ENCODE measurements around the gene NMNAT3.
"Not testable (repeated sequence)": the region's sequence is repeated elsewhere in the genome, so short reads cannot be mapped to it uniquely, and the experiment has no call there.

NMNAT3 gene

DNA sequence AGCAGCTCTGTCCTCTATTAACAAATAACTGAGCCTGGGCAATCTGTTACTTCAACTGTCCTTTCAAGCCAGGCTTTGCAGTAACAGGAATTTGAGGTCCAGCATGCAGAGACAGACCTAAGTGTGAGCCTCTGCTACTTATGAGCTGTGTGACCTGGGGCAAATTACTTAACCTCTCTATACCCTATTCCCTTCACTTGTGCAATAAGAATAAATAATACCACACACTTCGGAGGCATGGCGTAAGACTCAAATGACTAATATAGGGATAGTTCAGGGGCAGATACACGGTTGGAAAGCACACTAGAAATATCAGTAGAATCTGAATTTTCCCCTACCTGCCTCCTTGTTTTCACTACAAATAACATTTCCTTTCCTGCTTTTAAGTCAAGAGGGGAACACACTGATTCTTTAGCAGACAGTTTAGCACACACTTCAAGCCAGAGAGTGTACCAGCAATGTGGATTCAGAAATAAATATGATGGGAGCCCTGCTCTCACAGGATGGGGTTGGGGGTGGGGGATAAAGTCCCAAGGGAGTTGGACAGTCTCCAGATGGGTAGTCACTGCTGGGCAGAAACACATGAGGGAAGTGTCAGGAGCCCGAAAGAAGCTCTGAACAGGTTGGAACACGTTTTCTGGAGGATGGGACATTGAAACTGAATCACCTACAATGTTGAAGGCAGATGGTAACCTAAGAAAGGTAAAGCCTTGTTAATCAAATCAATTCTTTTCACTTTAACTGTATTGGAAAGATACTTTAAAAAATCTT lies 76.4 kb downstream of the NMNAT3 start:
- H3K4me1 Mint-ChIP-seq = no peaks in the 10 kb centered on the region
- H3K27me3 Mint-ChIP-seq = no peaks in the 10 kb centered on the region
- H3K4me3 Mint-ChIP-seq = no peak overlapping the region
- H3K9me3 Mint-ChIP-seq = no peaks in the 10 kb centered on the region
- no peaks in the 10 kb centered on the region for H3K36me3 Mint-ChIP-seq
- H3K27ac Mint-ChIP-seq = no peak overlapping the region
- CTCF ChIA-PET = no interaction called here
- DNase-seq = no peak

GRCh38 chr3:139597947-139598346 lies 79.8 kb downstream of the NMNAT3 start:
- CTCF ChIA-PET = interaction anchor here (1.1 kb wide), 1 partner anchor 12 kb away, joined by 3 read pairs; no protein-coding TSS in a partner anchor
- Mint-ChIP-seq H3K36me3 (no peaks in the 10 kb centered on the region), H3K27ac (no peak overlapping the region), H3K27me3 (no peaks in the 10 kb centered on the region), H3K4me3 (no peak overlapping the region), H3K4me1 (no peaks in the 10 kb centered on the region), H3K9me3 (no peaks in the 10 kb centered on the region)
- DNase-seq = no peak

- H3K4me3 Mint-ChIP-seq, DNase-seq, H3K27me3 Mint-ChIP-seq, H3K9me3 Mint-ChIP-seq, CTCF ChIA-PET, H3K36me3 Mint-ChIP-seq, H3K4me1 Mint-ChIP-seq, H3K27ac Mint-ChIP-seq: not testable (repeated sequence)
Observed at GRCh38 chr3:139591186-139591585, 86.6 kb downstream of the NMNAT3 start.

DNA sequence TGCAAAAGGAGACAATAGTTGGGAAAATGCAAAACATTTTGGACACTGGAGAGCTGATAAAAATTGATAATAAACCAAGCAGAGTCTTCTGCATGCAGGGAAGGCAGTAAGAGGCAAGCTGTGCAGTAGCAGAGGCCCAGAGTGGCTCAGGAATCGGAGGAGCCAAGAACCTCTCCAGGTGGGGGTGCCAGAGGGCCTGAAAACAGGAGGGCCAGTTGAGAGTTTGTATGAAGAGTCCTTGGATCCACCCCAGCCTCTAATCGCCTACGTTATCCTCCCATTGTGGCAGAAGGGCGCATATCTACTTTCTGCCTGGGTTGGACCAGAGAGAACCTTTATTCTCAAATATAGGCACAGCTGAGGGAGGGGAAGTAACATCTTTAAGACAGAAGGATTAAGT lies 89.3 kb downstream of the NMNAT3 start:
- H3K9me3 Mint-ChIP-seq = no peaks in the 10 kb centered on the region
- H3K27ac Mint-ChIP-seq = no peak overlapping the region
- peaks cover 6% of the 10 kb centered on the region for H3K4me1 Mint-ChIP-seq
- CTCF ChIA-PET = no interaction called here
- H3K27me3 Mint-ChIP-seq = no peaks in the 10 kb centered on the region
- no peaks in the 10 kb centered on the region for H3K36me3 Mint-ChIP-seq
- H3K4me3 Mint-ChIP-seq = no peak overlapping the region
- DNase-seq = no peak

- DNase-seq = no peak
- Mint-ChIP-seq H3K4me1 (peaks cover 6% of the 10 kb centered on the region), H3K27ac (no peak overlapping the region), H3K9me3 (no peaks in the 10 kb centered on the region), H3K4me3 (no peak overlapping the region), H3K36me3 (no peaks in the 10 kb centered on the region), H3K27me3 (no peaks in the 10 kb centered on the region)
- CTCF ChIA-PET = no interaction called here
Observed at GRCh38 chr3:139587797-139588196, 90.0 kb downstream of the NMNAT3 start.

- Mint-ChIP-seq H3K9me3 (no peaks in the 10 kb centered on the region), H3K4me1 (peaks cover 6% of the 10 kb centered on the region), H3K27me3 (no peaks in the 10 kb centered on the region), H3K36me3 (no peaks in the 10 kb centered on the region), H3K4me3 (no peak overlapping the region), H3K27ac (no peak overlapping the region)
- DNase-seq = no peak
- CTCF ChIA-PET = interaction anchor here (1.1 to 1.2 kb wide), 2 partner anchors 11 to 351 kb away, joined by 3 read pairs; no protein-coding TSS in a partner anchor
Observed at GRCh38 chr3:139586420-139587017, 91.3 kb downstream of the NMNAT3 start.

GRCh38 chr3:139585820-139586219 lies 92.0 kb downstream of the NMNAT3 start:
- no peaks in the 10 kb centered on the region for H3K27me3 Mint-ChIP-seq
- H3K27ac Mint-ChIP-seq = no peak overlapping the region
- no peaks in the 10 kb centered on the region for H3K36me3 Mint-ChIP-seq
- peaks cover 6% of the 10 kb centered on the region for H3K4me1 Mint-ChIP-seq
- CTCF ChIA-PET = interaction anchor here (1.1 to 1.2 kb wide), 2 partner anchors 12 to 352 kb away, joined by 3 read pairs; no protein-coding TSS in a partner anchor
- H3K9me3 Mint-ChIP-seq = no peaks in the 10 kb centered on the region
- no peak for DNase-seq
- H3K4me3 Mint-ChIP-seq = no peak overlapping the region

- H3K36me3 Mint-ChIP-seq = not testable (repeated sequence)
Observed at GRCh38 chr3:139583651-139584050, 94.1 kb downstream of the NMNAT3 start.

GRCh38 chr3:139578783-139579182 lies 99.0 kb downstream of the NMNAT3 start:
- H3K27me3 Mint-ChIP-seq = no peaks in the 10 kb centered on the region
- H3K36me3 Mint-ChIP-seq = no peaks in the 10 kb centered on the region
- CTCF ChIA-PET = no interaction called here
- no peaks in the 10 kb centered on the region for H3K9me3 Mint-ChIP-seq
- no peak overlapping the region for H3K27ac Mint-ChIP-seq
- H3K4me3 Mint-ChIP-seq = no peak overlapping the region
- no peaks in the 10 kb centered on the region for H3K4me1 Mint-ChIP-seq
- no peak for DNase-seq

More at GRCh38 chr3:139583651-139584050, 94.1 kb downstream of the NMNAT3 start:
- H3K27ac Mint-ChIP-seq, H3K27me3 Mint-ChIP-seq, H3K9me3 Mint-ChIP-seq, CTCF ChIA-PET, DNase-seq, H3K4me1 Mint-ChIP-seq, H3K4me3 Mint-ChIP-seq: not testable (repeated sequence)

- Mint-ChIP-seq H3K4me3 (no peak overlapping the region), H3K36me3 (no peaks in the 10 kb centered on the region), H3K27ac (no peak overlapping the region), H3K27me3 (no peaks in the 10 kb centered on the region), H3K9me3 (no peaks in the 10 kb centered on the region), H3K4me1 (no peaks in the 10 kb centered on the region)
- CTCF ChIA-PET = no interaction called here
- no peak for DNase-seq
Observed at GRCh38 chr3:139577909-139578308, 99.9 kb downstream of the NMNAT3 start.

GRCh38 chr3:139577346-139577745 lies 100.4 kb downstream of the NMNAT3 start:
- CTCF ChIA-PET = no interaction called here

GRCh38 chr3:139574026-139574947 lies 103.5 kb downstream of the NMNAT3 start:
- Mint-ChIP-seq H3K36me3 (no peaks in the 10 kb centered on the region), H3K27me3 (no peaks in the 10 kb centered on the region), H3K27ac (no peak overlapping the region), H3K4me3 (no peak overlapping the region), H3K9me3 (peaks cover 6% of the 10 kb centered on the region), H3K4me1 (no peaks in the 10 kb centered on the region)
- DNase-seq = no peak
- CTCF ChIA-PET = no interaction called here

More at GRCh38 chr3:139577346-139577745, 100.4 kb downstream of the NMNAT3 start:
- Mint-ChIP-seq H3K36me3 (no peaks in the 10 kb centered on the region), H3K4me3 (no peak overlapping the region), H3K4me1 (no peaks in the 10 kb centered on the region), H3K9me3 (no peaks in the 10 kb centered on the region), H3K27me3 (no peaks in the 10 kb centered on the region), H3K27ac (no peak overlapping the region)
- DNase-seq = no peak

DNA sequence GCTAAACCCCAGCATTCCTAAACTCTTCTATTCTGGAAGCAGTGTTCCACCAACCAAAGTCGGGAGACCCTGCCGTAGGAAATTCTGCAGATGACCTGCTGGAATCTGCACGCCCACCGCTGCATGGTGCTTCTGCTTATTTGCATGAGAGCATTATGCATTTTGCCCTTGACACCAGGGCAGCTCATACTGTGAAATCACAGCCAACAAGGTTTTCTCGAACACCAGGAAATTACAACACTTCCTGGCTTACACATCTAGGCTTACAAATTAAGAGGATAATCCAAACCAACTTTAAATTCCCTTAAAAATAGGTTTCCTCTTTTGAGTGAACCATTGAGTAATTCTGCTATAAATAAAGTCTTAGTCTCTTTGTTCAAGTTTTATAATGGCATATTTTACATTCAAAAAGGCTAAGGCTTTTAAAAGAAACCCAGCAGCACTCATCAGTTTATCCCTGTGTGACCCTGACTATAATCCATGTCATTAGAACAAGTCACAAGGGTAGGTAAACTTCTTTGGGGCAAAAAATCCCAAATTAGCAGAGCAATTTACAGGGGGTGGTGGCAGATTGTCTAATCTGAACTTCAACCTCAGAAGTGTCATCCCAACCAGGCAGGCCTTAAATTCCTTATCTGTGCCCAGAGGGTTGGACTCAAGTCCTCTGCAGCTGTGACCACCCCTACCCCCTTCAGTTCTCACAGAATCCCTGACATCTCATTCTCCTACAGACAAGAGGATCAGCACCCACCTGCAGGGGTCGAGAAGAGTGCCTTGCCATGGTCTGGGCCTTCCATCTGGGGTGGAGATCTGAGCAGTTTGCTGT lies 104.7 kb downstream of the NMNAT3 start:
- Mint-ChIP-seq H3K27ac (no peak overlapping the region), H3K36me3 (no peaks in the 10 kb centered on the region), H3K4me3 (no peak overlapping the region), H3K4me1 (no peaks in the 10 kb centered on the region), H3K27me3 (no peaks in the 10 kb centered on the region), H3K9me3 (peaks cover 6% of the 10 kb centered on the region)
- CTCF ChIA-PET = no interaction called here
- no peak for DNase-seq

DNA sequence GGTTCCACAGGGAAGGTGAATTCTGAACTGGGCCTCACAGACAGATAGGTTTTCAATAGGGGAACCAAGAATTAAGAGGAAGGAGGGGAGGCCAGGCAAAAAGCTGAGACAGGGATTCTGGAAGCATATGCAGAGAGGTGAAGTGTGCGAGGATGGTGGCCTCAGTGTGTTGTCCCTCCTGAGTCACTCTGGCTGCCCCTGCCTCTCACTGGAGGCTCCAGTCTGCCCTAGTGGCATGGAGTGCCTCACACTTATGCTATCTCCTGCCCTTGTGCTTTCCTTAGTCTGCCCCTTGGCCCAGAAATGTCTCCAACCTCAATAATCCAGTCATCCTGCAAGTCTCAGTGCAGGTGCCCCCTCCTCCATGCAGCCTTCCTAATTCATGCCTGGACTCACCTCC lies 106.1 kb downstream of the NMNAT3 start:
- Mint-ChIP-seq H3K27me3 (no peaks in the 10 kb centered on the region), H3K36me3 (no peaks in the 10 kb centered on the region), H3K4me1 (no peaks in the 10 kb centered on the region), H3K27ac (no peak overlapping the region), H3K4me3 (no peak overlapping the region), H3K9me3 (peaks cover 6% of the 10 kb centered on the region)
- DNase-seq = no peak
- CTCF ChIA-PET = no interaction called here

Data from activated naive CD4-positive, alpha-beta T cell treated with anti-CD3 and anti-CD28 coated beads, Interleukin-2, amount 10 ng/mL, durations not matched to agents 7 days and 5 days (primary cell).